ENCODE results near the gene ZNF211.

ZNF211 gene

DNA sequence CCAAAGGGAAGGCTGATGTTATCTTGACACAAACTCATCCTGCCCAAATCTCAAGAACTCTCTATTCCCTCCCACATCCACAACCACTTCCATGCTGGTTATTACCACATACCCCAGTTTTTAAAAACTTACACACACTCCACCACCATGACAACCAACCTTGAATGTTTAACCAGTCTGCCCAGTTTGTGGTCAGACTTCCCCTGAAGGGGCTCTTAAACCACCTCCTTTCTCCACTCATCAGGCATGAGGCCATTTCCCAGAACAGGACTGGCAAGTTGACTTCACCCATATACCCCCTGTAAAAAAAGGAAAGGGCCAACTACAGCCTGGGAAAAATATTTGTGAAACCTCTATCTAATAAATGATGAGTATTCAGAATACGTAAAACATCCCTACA, 23.4 kb downstream of the ZNF211 start:
- no peak for DNase-seq

DNA sequence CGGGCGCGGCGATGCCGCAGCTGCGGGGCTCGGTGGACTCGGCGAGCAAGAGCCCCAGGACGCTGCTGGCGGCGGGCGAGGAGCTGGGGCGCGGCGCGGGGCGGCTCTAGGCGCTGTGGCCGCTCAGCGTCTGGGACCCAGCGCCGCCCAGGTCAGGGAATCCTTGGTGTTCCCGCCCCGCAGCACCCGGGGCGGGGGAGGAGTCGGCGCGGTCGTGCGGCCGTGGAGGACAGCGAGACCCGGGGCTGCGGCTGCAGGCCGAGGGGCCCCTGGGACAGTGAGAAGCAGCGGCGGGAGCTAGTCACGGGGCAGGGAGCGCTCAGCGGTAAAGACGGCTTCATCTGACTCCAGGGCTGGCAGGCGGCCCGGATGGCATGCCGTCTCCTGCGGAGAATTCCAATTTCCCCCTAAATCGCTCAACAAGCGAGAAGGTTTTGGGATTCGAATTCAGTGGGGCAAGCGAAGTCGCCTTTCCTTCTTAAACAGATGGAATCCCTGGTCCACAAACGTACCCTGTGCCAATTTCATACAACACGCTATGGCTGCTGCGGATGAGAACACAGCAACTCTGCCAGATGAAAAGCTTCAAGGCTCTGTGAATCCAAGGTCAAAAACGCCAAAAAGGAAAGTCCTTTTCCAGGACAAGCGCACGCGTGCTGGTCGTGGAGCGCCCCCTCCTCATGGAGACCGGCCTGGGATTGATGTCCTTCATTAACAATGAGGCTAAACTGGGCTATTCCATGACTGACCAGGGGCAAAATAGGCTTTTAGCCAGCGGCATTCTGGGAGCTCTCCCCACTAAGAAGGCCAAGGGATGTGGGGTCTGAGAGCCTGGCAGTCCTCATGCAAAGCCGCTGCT, 31.5 kb downstream of the ZNF211 start:
- DNase-seq, result no peak

DNA sequence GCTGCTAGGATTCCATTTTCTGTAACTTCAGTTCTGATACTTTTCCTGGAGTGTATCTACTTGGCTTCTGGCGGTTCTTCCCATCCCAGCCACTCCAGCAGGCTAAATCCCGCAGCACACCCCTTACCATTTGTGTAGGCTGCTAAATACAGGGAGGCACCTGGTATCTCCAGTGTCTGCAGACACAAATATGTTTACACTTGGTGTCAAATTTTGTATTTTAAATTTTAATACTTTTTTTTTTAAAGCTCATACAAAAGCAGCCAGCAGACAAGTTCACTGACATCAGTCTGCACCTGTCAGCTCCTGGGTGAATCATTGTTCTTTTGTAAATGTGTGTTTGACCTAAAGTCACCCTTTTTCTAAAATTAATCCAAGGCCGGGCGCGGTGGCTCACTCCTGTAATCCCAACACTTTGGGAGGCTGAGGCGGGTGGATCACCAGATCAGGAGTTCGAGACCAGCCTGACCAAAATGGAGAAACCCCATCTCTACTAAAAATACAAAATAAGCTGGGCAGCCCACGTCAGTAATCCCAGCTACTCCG, 32.4 kb downstream of the ZNF211 start:
- DNase-seq, result no peak

DNA sequence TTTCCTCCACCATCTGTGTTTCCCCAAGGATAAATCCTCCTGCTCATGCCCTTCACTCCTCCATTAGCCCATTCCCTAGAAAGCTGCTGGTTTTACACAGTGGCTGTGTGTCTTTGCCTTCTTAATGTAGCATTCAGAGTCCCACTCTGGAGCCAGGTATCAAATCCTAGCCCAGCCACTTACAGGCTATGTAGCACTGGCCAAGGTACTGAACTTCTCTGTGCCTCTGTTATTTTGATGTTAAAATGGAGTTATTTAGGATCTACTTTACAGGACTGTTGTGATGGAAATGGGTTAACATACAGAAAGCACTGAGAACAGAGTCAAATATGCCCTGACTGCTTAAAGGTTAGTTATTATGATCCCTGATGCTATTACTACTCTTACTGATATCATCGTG, 34.3 kb downstream of the ZNF211 start:
- DNase-seq, result no peak

DNA sequence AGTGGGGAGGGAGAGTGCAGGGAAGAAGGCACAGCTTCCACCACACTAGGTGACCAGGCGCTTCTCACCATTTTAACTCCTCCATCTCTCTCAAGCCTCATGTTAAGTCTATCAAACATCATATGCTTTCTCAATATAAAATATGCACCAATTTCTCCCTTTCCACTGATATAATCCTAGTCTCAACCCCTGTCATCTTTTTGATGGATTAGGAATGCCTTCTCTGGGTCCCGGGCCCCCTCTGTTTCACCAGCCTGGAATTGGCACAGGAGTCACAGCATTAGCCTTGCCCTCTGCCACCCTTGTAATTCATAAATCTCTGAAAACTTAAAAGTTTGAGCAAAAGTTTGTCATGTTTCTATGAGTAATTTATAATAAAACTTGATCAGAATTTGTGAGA, 35.7 kb downstream of the ZNF211 start, which contains the start of gene ZSCAN4:
TSS of gene ZSCAN4 (plus strand) at position 301 of the 400 bp plus-strand sequence. CDS start 7,211 bp downstream, outside the sequence.
- DNase-seq, result no peak

DNA sequence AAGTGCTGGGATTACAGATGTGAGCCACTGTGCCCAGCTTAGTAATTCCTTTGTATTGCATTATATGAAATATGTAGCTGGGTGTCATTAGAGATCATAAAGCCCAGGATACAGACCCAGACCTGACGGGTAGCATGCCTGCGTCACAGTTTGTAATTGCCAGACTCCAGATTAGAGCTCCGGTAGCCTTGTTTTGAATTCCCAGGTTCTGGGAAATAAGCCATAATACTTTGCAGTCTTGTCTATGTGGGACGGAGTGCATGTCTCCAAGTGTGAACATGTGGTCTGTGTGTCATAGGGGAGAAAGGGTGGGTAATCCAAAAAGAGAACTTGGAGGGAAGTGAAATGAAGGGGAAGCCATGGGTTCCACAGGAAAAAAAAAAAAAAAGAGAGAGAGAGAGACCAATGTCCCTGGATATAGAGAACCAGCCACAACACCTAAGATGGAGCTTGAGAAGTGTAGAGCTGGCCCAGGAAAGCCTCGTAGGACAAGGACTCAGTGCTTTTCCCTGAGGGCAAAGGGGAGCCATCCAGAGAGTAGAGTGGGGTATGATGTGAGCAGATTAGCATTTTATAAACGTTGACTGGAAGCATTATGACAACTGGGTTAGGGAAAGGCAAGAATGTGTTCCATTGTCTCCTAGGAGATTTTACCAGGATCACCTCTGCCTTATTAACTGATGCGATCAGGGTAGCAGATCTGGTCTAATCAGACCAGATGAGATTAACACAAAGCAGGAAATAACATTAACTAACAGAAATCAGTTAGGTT, 38.3 kb downstream of the ZNF211 start:
- DNase-seq, result no peak

DNA sequence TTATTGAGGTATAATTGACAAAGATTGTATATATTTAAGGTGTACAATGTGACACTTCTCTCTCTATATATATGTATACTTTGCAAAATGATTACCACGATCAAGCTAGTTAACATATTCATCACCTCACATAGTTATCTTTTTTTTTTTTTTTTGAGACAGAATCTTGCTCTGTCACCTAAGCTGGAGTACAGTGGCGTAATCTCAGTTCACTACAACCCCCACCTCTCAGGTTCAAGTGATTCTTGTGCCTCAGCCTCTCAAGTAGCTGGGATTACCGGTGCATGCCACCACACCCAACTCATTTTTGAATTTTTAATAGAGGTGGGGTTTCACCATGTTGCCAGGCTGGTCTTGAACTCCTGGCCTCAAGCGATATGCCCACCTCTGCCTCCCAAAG, 39.5 kb downstream of the ZNF211 start:
- DNase-seq, result no peak

DNA sequence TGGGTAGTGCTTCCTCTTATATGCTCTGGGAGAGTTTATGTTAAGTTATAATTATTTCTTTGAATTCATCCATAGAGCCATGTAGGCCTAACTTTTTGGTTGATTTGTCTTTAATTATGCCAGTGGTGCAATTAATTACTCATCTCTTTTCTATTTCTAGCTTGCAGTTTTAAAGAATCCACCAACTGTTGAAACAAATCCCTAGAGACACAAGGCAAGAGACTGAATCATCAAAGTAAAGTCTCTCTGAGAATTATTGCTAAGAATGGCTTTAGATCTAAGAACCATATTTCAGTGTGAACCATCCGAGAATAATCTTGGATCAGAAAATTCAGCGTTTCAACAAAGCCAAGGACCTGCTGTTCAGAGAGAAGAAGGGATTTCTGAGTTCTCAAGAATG, 42.9 kb downstream of the ZNF211 start:
- no peak for DNase-seq

DNA sequence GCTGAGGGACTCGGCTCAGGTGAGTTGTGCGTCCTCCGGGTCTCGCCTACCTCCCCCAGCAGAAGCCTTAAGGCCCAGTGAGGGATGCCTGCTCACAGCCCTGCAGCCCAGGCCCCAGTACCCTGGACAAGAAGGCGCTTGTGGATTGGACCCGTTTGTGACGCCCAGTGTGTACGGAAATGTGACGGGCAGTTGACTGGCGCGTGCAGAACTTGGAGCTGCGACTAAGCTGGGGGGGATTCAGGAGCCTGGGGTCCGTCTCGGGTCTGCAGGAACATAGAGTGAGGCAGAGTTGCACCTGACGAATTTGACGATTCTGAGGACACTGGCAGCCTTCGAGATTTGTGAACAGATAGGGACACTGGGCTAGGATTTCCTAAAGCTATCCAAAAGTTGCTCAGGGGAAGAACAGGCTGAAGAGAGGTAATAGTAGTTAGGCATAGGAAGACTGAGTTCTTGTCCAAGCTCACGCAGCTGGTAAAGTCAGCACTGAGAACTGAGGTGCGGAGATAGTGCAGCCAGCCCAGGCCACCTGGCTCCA, 49.3 kb downstream of the ZNF211 start:
- DNase-seq, result no peak

DNA sequence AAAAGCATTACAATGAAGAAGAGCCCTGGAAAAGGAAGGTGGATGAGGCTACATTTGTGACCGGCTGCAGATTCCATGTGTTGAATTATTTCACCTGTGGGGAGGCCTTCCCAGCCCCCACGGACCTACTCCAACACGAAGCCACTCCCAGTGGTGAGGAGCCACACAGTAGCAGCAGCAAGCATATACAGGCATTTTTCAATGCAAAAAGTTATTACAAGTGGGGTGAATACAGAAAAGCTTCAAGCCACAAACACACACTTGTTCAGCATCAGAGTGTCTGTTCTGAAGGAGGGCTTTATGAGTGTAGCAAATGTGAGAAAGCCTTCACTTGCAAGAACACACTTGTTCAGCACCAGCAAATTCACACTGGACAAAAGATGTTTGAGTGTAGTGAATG, 53.8 kb downstream of the ZNF211 start:
- no peak for DNase-seq

DNA sequence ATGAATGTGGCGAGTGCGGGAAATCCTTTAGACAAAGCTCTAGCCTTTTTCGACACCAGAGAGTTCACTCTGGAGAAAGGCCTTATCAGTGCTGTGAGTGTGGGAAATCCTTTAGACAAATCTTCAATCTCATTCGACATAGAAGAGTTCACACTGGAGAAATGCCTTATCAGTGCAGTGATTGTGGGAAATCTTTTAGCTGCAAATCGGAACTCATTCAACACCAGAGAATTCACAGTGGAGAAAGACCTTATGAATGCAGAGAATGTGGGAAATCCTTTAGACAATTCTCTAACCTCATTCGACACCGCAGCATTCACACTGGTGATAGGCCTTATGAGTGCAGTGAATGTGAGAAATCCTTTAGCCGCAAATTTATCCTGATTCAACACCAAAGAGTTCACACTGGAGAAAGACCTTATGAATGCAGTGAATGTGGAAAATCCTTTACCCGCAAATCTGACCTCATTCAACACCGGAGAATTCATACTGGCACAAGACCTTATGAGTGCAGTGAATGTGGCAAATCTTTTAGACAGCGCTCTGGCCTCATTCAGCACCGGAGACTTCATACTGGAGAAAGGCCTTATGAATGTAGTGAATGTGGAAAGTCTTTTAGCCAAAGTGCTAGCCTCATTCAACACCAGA, 54.5 kb downstream of the ZNF211 start:
- no peak for DNase-seq

DNA sequence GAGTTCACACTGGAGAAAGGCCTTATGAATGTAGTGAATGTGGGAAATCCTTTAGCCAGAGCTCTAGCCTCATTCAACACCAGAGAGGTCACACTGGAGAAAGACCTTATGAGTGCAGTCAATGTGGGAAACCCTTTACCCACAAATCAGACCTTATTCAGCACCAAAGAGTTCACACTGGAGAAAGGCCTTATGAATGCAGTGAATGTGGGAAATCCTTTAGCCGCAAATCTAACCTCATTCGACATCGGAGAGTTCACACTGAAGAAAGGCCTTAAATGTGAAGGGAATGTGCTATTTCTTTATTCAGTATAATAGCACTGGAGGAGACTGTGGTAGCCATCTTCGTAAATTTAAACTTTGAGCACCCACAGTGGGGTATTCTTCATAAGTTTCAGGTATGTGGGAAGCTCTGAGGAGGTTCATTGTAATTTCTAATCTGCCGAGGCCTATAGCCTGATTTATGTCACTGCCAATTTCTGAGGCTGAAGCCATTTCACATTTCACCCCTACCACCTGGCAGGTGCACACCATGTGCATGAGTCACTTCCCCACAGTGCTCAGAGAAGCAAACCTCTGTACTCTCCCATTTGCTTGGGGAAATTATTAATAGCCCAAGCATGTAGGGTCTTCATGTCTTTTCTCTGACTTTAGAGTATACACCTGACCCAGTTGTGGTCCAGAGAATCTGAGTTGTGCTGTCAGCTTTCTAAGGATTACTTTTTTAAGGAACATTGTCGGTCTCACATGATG, 55.2 kb downstream of the ZNF211 start:
- no peak for DNase-seq

DNA sequence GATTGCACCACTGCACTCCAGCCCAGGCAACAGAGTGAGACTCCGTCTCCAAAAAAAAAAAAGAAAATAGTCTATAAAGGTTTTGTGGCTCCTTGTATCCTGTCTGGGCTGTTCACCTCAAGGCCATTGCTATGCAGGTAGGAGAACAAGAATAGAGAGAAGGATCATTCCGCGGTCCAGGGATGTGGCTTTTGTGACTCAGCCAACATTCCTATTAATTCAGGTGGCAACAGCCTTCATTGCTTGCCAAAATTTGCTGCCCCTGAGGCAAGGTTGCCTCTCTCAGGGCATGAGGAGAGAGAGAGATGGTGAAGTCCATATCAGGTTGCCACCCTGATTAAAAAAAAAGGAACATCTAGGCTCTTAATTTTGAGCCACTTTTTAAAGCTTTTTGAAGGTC, 56.8 kb downstream of the ZNF211 start:
- no peak for DNase-seq

All from amniotic stem cell (primary cell).